Mesothelial cell of epicardium (in vitro differentiated cells): Measurements from ENCODE around the gene ALDH1L2. TPM values are rescaled to one million over a fixed set of nuclear protein-coding genes. Genes with fewer than 3 reads are reported as not detected.

Experiments used
- DNase-seq, 2 experiments: peaks; one replicate each; pipeline ENCODE4 v3.0.0; 2021; ENCODE audit warnings: low spot score in 2 of 2; ENCODE audit not compliant: unreplicated experiment in 2 of 2
- H3K27ac Mint-ChIP-seq: 2 replicates; pipeline ENCODE4 v1.8.0; 2021; ENCODE audit warnings: mixed read lengths
- H3K27me3 Mint-ChIP-seq: 2 replicates; pipeline ENCODE4 v1.8.0; 2021; ENCODE audit warnings: low read depth, mixed read lengths
- H3K36me3 Mint-ChIP-seq: 2 replicates; pipeline ENCODE4 v1.8.0; 2021; ENCODE audit warnings: mixed read lengths
- H3K4me1 Mint-ChIP-seq: 2 replicates; pipeline ENCODE4 v1.8.0; 2021; ENCODE audit warnings: mixed read lengths
- H3K4me3 Mint-ChIP-seq: 2 replicates; pipeline ENCODE4 v1.8.0; 2021; ENCODE audit warnings: mild to moderate bottlenecking, moderate library complexity, mixed read lengths
- H3K9me3 Mint-ChIP-seq: 2 replicates; pipeline ENCODE4 v1.8.0; 2021; ENCODE audit warnings: mixed read lengths
- CTCF ChIP-seq: fragments of 200-600 bp; sonication (generic); IDR thresholded peaks from one replicate; pipeline ENCODE4 v1.5.0; 2021; ENCODE audit warnings: antibody characterized with exemption; ENCODE audit not compliant: unreplicated experiment
- total RNA-seq: library from RNA; stranded (reverse); gene quantifications from 3 replicates; pipeline ENCODE4 v1.2.1, GENCODE V29; 2021

Gene ALDH1L2
- total RNA-seq, 1 donor from 2014 or later = 3.2 TPM

- H3K36me3 Mint-ChIP-seq = peaks cover 3% of the 10 kb centered on the region
- H3K4me1 Mint-ChIP-seq = peaks cover 22% of the 10 kb centered on the region
- H3K4me3 Mint-ChIP-seq = no peak overlapping the region
- DNase-seq = no peak
- H3K27ac Mint-ChIP-seq = no peak overlapping the region
- H3K27me3 Mint-ChIP-seq = no peaks in the 10 kb centered on the region
- no peak for TF ChIP-seq CTCF
- H3K9me3 Mint-ChIP-seq = no peaks in the 10 kb centered on the region
These were observed 63.9 kb downstream of the ALDH1L2 start for GRCh38 chr12:105020241-105020962.

GRCh38 chr12:105018776-105019175, 65.5 kb downstream of the ALDH1L2 start:
- peaks cover 9% of the 10 kb centered on the region for H3K36me3 Mint-ChIP-seq
- no peak for DNase-seq
- H3K4me1 Mint-ChIP-seq = peaks cover 11% of the 10 kb centered on the region
- no peaks in the 10 kb centered on the region for H3K9me3 Mint-ChIP-seq
- no peak for TF ChIP-seq CTCF
- no peak overlapping the region for H3K27ac Mint-ChIP-seq
- no peak overlapping the region for H3K4me3 Mint-ChIP-seq
- no peaks in the 10 kb centered on the region for H3K27me3 Mint-ChIP-seq

- H3K9me3 Mint-ChIP-seq = no peaks in the 10 kb centered on the region
- DNase-seq = no peak
- H3K4me1 Mint-ChIP-seq = peaks cover 11% of the 10 kb centered on the region
- H3K27me3 Mint-ChIP-seq = no peaks in the 10 kb centered on the region
- H3K4me3 Mint-ChIP-seq = no peak overlapping the region
- H3K36me3 Mint-ChIP-seq = peaks cover 13% of the 10 kb centered on the region
- no peak overlapping the region for H3K27ac Mint-ChIP-seq
- no peak for TF ChIP-seq CTCF
These were observed 66.2 kb downstream of the ALDH1L2 start for GRCh38 chr12:105018012-105018411.

GRCh38 chr12:105015543-105015942, 68.7 kb downstream of the ALDH1L2 start:
- H3K4me1 Mint-ChIP-seq = peaks cover 6% of the 10 kb centered on the region
- peaks cover 38% of the 10 kb centered on the region for H3K36me3 Mint-ChIP-seq
- no peaks in the 10 kb centered on the region for H3K27me3 Mint-ChIP-seq
- TF ChIP-seq CTCF = no peak
- no peak overlapping the region for H3K4me3 Mint-ChIP-seq
- no peak overlapping the region for H3K27ac Mint-ChIP-seq
- peaks cover 20% of the 10 kb centered on the region for H3K9me3 Mint-ChIP-seq
- DNase-seq = no peak

GRCh38 chr12:105014603-105015002, 69.7 kb downstream of the ALDH1L2 start:
- TF ChIP-seq CTCF = no peak
- H3K4me3 Mint-ChIP-seq = no peak overlapping the region
- H3K36me3 Mint-ChIP-seq = peaks cover 47% of the 10 kb centered on the region
- no peak for DNase-seq
- no peak overlapping the region for H3K27ac Mint-ChIP-seq
- no peaks in the 10 kb centered on the region for H3K27me3 Mint-ChIP-seq
- H3K9me3 Mint-ChIP-seq = peaks cover 29% of the 10 kb centered on the region
- no peaks in the 10 kb centered on the region for H3K4me1 Mint-ChIP-seq
